Endodermal cell (in vitro differentiated cells): ENCODE measurements around the gene TNNT2. TPM values are rescaled to one million over a fixed set of nuclear protein-coding genes. Genes with fewer than 3 reads are reported as not detected.

Experiments
- DNase-seq: peaks from one replicate; pipeline ENCODE4 v3.0.0-alpha.2; 2017
- H3K27ac ChIP-seq: 2 replicates; pipeline ENCODE4 v1.5.1; 2013; ENCODE audit warnings: mild to moderate bottlenecking, low read depth, low read length, moderate library complexity
- H3K27me3 ChIP-seq: 2 replicates; pipeline ENCODE4 v1.6.1; 2013; ENCODE audit warnings: mild to moderate bottlenecking, low read length, moderate library complexity; ENCODE audit not compliant: insufficient read depth, control insufficient read depth, poor library complexity, severe bottlenecking
- H3K36me3 ChIP-seq: 2 replicates; pipeline ENCODE4 v1.7.0; 2013; ENCODE audit warnings: mild to moderate bottlenecking, low read length, moderate library complexity; ENCODE audit not compliant: control insufficient read depth, insufficient read depth
- H3K4me1 ChIP-seq: one replicate; pipeline ENCODE4 v1.7.0; 2013; ENCODE audit warnings: low read length; ENCODE audit not compliant: control insufficient read depth, insufficient read depth
- H3K4me3 ChIP-seq: 2 replicates; pipeline ENCODE4 v1.5.1; 2013; ENCODE audit warnings: mild to moderate bottlenecking, low read length, moderate library complexity
- H3K9ac ChIP-seq: 2 replicates; pipeline ENCODE4 v1.6.1; 2013; ENCODE audit warnings: mild to moderate bottlenecking, low read length, moderate library complexity; ENCODE audit not compliant: poor library complexity, severe bottlenecking; ENCODE audit errors: extremely low read depth
- H3K9me3 ChIP-seq: 2 replicates; pipeline ENCODE4 v1.6.1; 2013; ENCODE audit warnings: mild to moderate bottlenecking, low read length, moderate library complexity; ENCODE audit not compliant: control insufficient read depth
- H3K27ac Mint-ChIP-seq: 2 replicates; pipeline ENCODE4 v1.8.0; 2020; ENCODE audit warnings: mixed read lengths
- H3K27me3 Mint-ChIP-seq: 2 replicates; pipeline ENCODE4 v1.8.0; 2021; ENCODE audit warnings: mild to moderate bottlenecking, mixed read lengths; ENCODE audit not compliant: insufficient read depth
- H3K36me3 Mint-ChIP-seq: 2 replicates; pipeline ENCODE4 v1.8.0; 2020; ENCODE audit warnings: low read depth, mixed read lengths
- H3K4me1 Mint-ChIP-seq: 2 replicates; pipeline ENCODE4 v1.8.0; 2020; ENCODE audit warnings: mixed read lengths
- H3K4me3 Mint-ChIP-seq: 2 replicates; pipeline ENCODE4 v1.8.0; 2020; ENCODE audit warnings: mild to moderate bottlenecking, moderate library complexity, mixed read lengths
- H3K9me3 Mint-ChIP-seq: 2 replicates; pipeline ENCODE4 v1.8.0; 2020; ENCODE audit warnings: mild to moderate bottlenecking, mixed read lengths
- CTCF ChIP-seq: fragments of 200-600 bp; sonication (generic); conservative IDR thresholded peaks from 2 replicates; pipeline ENCODE4 v1.5.0; 2021; ENCODE audit warnings: antibody characterized with exemption, mild to moderate bottlenecking
- WGBS, 2 experiments: methylation state at CpG; one replicate each; pipeline versions ENCODE4 v1.1.5 to v1.1.7; 2013; ENCODE audit warnings: missing lambda C conversion rate in 2 of 2, mixed read lengths in 1 of 2; ENCODE audit not compliant: insufficient coverage in 1 of 2, insufficient read length in 1 of 2; 5-methylcytosine and 5-hydroxymethylcytosine counted together
- total RNA-seq, 2 donors: library from RNA; stranded (reverse); fragmentation: NEBNext Ultra II Directional in 1 of 2; extraction: Animal tissue kit (Norgen Biotek cat#: 25700) in 1 of 2; gene quantifications; 2 replicates in 1 of 2; 3 replicates in 1 of 2; pipeline ENCODE4 v1.2.1, GENCODE V29; 2021

The TNNT2 gene
- total RNA-seq, 2 donors from 2014 or later = 0.35 to 0.88 TPM

- TF ChIP-seq CTCF = no peak
- 88 to 93% methylated on average over 8 to 15 of the region's 15 CpGs for WGBS, 2 experiments
- H3K4me3 Mint-ChIP-seq = no peak overlapping the region
- peaks cover 2% of the 10 kb centered on the region for H3K4me1 Mint-ChIP-seq
- Histone ChIP-seq H3K9me3 (no peaks in the 10 kb centered on the region), H3K4me3 (no peak overlapping the region), H3K36me3 (no peaks in the 10 kb centered on the region), H3K27ac (no peak overlapping the region), H3K27me3 (no peaks in the 10 kb centered on the region), H3K4me1 (no peaks in the 10 kb centered on the region), H3K9ac (no peak overlapping the region)
- no peak overlapping the region for H3K27ac Mint-ChIP-seq
- peaks cover 2% of the 10 kb centered on the region for H3K27me3 Mint-ChIP-seq
- no peaks in the 10 kb centered on the region for H3K9me3 Mint-ChIP-seq
- DNase-seq = no peak
- no peaks in the 10 kb centered on the region for H3K36me3 Mint-ChIP-seq
Measured at GRCh38 chr1:201318504-201319340, 58.8 kb downstream of the TNNT2 start.

GRCh38 chr1:201317551-201317950, 59.9 kb downstream of the TNNT2 start:
- Histone ChIP-seq H3K9ac (no peak overlapping the region), H3K36me3 (no peaks in the 10 kb centered on the region), H3K4me1 (no peaks in the 10 kb centered on the region), H3K27me3 (no peaks in the 10 kb centered on the region), H3K27ac (no peak overlapping the region), H3K9me3 (no peaks in the 10 kb centered on the region), H3K4me3 (no peak overlapping the region)
- H3K4me3 Mint-ChIP-seq = no peak overlapping the region
- H3K27me3 Mint-ChIP-seq = peaks cover 2% of the 10 kb centered on the region
- TF ChIP-seq CTCF = no peak
- 94 to 96% methylated on average over 11 to 13 of the region's 13 CpGs for WGBS, 2 experiments
- no peak overlapping the region for H3K27ac Mint-ChIP-seq
- H3K4me1 Mint-ChIP-seq = peaks cover 2% of the 10 kb centered on the region
- no peaks in the 10 kb centered on the region for H3K36me3 Mint-ChIP-seq
- no peaks in the 10 kb centered on the region for H3K9me3 Mint-ChIP-seq
- no peak for DNase-seq

GRCh38 chr1:201316556-201316955, 60.9 kb downstream of the TNNT2 start:
- no peak overlapping the region for H3K9ac ChIP-seq
- no peaks in the 10 kb centered on the region for H3K9me3 ChIP-seq
- no peak for DNase-seq

More at GRCh38 chr1:201316556-201316955, 60.9 kb downstream of the TNNT2 start:
- Mint-ChIP-seq H3K4me1 (peaks cover 2% of the 10 kb centered on the region), H3K9me3 (no peaks in the 10 kb centered on the region), H3K36me3 (no peaks in the 10 kb centered on the region), H3K4me3 (no peak overlapping the region), H3K27me3 (peaks cover 2% of the 10 kb centered on the region), H3K27ac (no peak overlapping the region)
- TF ChIP-seq CTCF = no peak
- H3K27me3 ChIP-seq = no peaks in the 10 kb centered on the region
- WGBS, 2 experiments = 86 to 95% methylated on average over 2 to 5 of the region's 5 CpGs
- no peaks in the 10 kb centered on the region for H3K4me1 ChIP-seq
- H3K4me3 ChIP-seq = no peak overlapping the region
- no peak overlapping the region for H3K27ac ChIP-seq
- no peaks in the 10 kb centered on the region for H3K36me3 ChIP-seq
